ENCODE data around the gene C20orf144.

The C20orf144 gene

GRCh38 chr20:33673114-33673409, 10.9 kb downstream of the C20orf144 start:
- no peak overlapping the region; the same call in 1 of the 2 replicates for H3K4me3 ChIP-seq (replicated peaks; ENCODE audit: low read depth, low read length)
- no peak for DNase-seq (ENCODE audit: extremely low read depth, insufficient read length)
- peaks cover 4% of the 10 kb centered on the region for H3K36me3 ChIP-seq (ENCODE audit: control insufficient read depth, insufficient read depth, low read length)
- TF ChIP-seq CTCF (IDR thresholded peaks at IDR 0.05; ENCODE audit: insufficient read depth, low read length, poor library complexity, severe bottlenecking): no peak
- H3K27me3 ChIP-seq (replicated peaks; ENCODE audit: control insufficient read depth, insufficient read depth, low read length): no peaks in the 10 kb centered on the region

GRCh38 chr20:33673410-33674293, 11.5 kb downstream of the C20orf144 start:
- no peak for DNase-seq (ENCODE audit: extremely low read depth, insufficient read length)
- Histone ChIP-seq H3K27me3 (replicated peaks; ENCODE audit: control insufficient read depth, insufficient read depth, low read length) (no peaks in the 10 kb centered on the region), H3K36me3 (ENCODE audit: control insufficient read depth, insufficient read depth, low read length) (peaks cover 6% of the 10 kb centered on the region), H3K4me3 (replicated peaks; ENCODE audit: low read depth, low read length) (peak overlapping the region; percentile 71)
- TF ChIP-seq CTCF (IDR thresholded peaks at IDR 0.05; ENCODE audit: insufficient read depth, low read length, poor library complexity, severe bottlenecking): no peak

GRCh38 chr20:33674294-33675135, 12.4 kb downstream of the C20orf144 start, which contains the start of gene NECAB3:
NECAB3 (minus strand) TSS chr20:33674428; CDS start chr20:33674352, 76 bp downstream.
- Histone ChIP-seq H3K4me3 (replicated peaks; ENCODE audit: low read depth, low read length) (peak within 1 kb of the TSS; percentile 71), H3K27me3 (replicated peaks; ENCODE audit: control insufficient read depth, insufficient read depth, low read length) (no peaks in the 10 kb centered on the region), H3K36me3 (ENCODE audit: control insufficient read depth, insufficient read depth, low read length) (peaks cover 6% of the 10 kb centered on the region)
- TF ChIP-seq CTCF (IDR thresholded peaks at IDR 0.05; ENCODE audit: insufficient read depth, low read length, poor library complexity, severe bottlenecking): no peak
- peak; percentile 79 for DNase-seq (ENCODE audit: extremely low read depth, insufficient read length)

GRCh38 chr20:33675136-33675959, 13.2 kb downstream of the C20orf144 start:
- Histone ChIP-seq H3K4me3 (replicated peaks; ENCODE audit: low read depth, low read length) (no peak overlapping the region; the same call in 1 of the 2 replicates), H3K36me3 (ENCODE audit: control insufficient read depth, insufficient read depth, low read length) (peaks cover 4% of the 10 kb centered on the region), H3K27me3 (replicated peaks; ENCODE audit: control insufficient read depth, insufficient read depth, low read length) (no peaks in the 10 kb centered on the region)
- no peak for TF ChIP-seq CTCF (IDR thresholded peaks at IDR 0.05; ENCODE audit: insufficient read depth, low read length, poor library complexity, severe bottlenecking)
- DNase-seq (ENCODE audit: extremely low read depth, insufficient read length): no peak

- no peaks in the 10 kb centered on the region for H3K27me3 ChIP-seq (replicated peaks; ENCODE audit: control insufficient read depth, insufficient read depth, low read length)
- no peak for TF ChIP-seq CTCF (IDR thresholded peaks at IDR 0.05; ENCODE audit: insufficient read depth, low read length, poor library complexity, severe bottlenecking)
- no peak for DNase-seq (ENCODE audit: extremely low read depth, insufficient read length)
- H3K4me3 ChIP-seq (replicated peaks; ENCODE audit: low read depth, low read length): no peak overlapping the region
- H3K36me3 ChIP-seq (ENCODE audit: control insufficient read depth, insufficient read depth, low read length): peaks cover 4% of the 10 kb centered on the region
These were observed 14.0 kb downstream of the C20orf144 start for GRCh38 chr20:33676121-33676520.

All from GM06990 (cell line).